NCI-H2171 (cell line): ENCODE measurements around the gene TTLL7.
"Not testable (repeated sequence)": the region's sequence is repeated elsewhere in the genome, so short reads cannot be mapped to it uniquely, and the experiment has no call there.

ENCODE experiments used
- DNase-seq: peaks from one replicate; lab custom pipeline; 2025; lab: John Stamatoyannopoulos, UW

Gene TTLL7

DNA sequence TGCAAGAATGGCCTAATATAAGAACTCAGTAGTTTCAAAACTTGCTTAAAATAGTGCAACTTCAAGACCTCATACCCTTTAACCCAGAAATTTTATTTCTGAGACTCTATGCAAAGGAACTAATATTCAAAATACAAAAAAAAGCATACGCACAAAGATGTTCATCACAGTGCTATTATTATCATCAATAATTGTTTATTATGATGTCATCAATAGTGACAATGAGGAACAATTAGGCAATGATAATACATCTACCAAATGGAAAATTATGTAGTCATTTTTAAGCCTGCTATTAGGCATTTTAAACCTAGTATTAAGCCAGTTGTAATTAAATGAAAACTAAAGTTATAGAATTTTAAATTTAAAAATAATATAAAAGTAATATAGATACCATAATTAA lies 3.3 kb downstream of the TTLL7 start:
- DNase-seq = no peak

DNA sequence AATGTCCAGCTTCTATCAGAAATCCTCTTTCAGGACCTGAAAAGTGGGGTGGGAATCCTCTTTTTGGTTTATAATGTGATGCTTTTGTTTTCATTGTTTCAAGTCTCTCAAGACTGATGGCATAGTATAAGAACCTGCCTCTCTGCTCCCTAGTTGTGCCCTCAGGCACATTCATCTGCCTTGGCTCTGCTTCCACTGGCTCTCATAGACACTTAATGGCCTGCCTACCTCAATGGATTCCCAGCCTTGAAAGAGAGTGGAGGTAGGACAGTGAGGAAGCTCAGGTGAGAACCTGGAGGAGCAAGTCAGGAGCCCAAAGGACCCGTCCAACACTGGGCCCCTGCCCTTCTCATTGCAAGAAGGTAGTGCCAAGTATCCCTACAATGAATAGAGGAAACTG lies 4.8 kb downstream of the TTLL7 start:
- no peak for DNase-seq

DNA sequence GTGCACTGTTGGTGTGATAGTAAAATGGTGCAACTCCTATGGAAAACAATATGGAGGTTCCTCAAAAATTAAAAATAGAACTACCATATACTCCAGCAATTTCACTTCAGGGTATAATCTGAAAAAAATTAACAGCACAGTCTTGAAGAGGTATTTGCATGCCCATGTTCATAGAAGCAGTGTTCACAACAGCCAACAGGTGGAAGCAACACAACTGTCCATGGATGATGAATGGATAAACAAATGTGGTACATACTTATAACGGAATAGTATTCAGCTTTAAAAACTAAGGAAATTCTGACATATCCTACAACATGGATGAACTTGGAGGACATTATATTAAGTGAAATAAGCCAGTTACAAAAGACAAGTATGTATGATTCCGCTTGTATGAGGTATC lies 8.2 kb downstream of the TTLL7 start:
- DNase-seq = no peak

DNA sequence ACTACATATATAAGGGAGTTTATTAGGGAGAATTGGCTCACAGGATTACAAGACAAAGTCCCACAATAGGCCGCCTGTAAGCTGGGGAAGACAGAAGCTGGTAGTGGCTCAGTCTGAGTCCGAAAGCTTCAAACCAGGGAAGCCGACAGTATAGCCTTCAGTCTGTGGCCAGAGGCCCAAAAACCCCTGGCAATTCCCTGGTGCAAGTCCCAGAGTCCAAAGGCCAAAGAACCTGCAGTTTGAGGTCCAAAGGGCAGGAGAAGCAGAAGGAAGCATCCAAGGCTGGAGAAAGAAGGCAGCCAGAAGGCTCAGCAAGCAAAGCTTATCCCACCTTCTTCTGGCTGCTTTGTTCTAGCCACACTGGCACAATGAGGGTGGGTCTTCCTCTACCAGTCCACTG lies 13.9 kb downstream of the TTLL7 start:
- DNase-seq = no peak

DNA sequence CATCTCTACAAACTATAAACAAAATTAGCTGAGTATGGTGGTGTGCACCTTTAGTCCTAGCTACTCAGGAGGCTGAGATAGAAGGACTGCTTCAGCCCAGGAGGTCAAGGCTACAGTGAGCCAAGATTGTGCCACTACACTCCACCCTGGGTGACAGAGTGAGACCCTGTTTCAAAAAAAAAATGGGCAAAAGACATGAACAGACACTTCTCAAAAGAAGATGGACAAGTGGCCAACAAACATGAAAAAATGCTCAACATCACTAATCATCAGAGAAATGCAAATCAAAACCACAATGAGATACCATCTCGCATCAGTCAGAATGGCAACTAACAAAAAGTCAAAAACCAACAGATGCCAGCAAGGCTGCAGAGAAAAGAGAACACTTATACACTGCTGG lies 15.0 kb downstream of the TTLL7 start:
- not testable (repeated sequence) for DNase-seq

DNA sequence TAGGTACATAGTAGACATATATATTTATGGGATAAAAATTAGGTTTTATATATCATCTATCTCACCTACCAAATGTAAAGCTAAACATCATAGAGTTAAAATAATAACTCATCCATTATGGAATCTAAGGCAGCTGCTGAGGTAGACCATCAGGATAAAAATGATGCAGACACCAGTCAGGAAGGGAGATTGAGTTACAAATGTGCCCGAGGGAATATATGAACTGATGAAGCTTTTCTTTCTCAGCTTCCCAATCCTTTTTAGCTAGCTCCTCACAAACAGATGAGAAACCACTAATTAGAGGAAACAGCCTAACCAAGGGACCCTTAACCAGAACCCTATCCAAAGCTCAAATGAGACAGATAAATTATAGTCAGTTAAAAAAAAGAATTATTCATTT lies 20.9 kb downstream of the TTLL7 start:
- peak; percentile 71 for DNase-seq

DNA sequence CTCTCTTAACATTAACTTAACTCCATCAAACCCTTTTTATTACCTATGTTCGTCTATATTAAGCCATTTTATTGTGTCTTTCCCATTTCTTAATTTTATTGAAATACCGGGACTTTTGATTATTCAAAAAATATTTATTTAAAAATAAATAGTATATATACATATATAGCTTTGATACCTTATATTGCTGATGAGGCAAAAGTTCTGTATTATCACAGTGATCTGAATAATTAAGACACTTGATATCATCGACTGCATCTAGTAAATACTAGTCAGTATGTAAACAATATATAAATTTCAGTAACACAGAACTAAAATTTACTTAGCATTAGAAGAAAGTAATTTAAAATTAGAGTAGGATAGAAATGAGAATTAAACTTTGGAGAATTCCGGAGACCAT lies 22.0 kb downstream of the TTLL7 start:
- no peak for DNase-seq

DNA sequence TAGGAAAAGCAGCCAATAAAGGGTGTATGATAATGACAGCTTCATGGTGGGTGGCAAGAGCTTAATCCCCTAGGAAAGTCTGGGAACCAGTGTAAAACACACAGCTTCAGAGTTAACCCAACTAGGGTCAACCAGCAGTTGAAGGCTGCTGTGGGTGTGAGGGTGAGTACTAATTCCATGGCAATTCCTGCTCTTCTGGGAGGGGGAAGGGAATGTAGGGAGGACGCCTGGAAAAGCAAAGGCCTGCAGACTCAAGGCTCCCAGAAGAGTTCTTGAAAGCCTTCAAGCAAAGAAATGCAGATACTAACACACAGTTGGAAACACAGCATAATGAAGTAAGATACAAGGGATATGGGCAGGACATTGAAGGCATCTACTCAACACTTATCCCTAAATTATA lies 28.1 kb downstream of the TTLL7 start:
- no peak for DNase-seq

DNA sequence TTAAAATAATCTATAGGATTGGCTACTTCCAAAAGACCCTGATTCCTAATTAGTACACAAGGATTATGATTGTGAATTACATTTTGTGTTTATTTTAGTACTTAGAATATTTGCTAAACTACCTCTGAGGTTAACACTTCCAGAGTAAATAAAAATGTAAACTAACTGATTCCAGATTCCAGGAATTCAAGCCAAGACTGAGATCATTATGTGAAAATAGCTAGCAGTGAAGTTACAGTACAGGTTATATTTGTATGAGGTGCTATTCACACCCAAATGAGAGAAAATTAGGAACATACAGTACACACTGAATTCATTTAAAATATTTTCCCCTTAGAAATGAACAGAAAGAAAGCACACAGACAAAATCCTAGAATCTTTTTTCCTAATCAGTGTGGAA lies 28.8 kb downstream of the TTLL7 start:
- no peak for DNase-seq

DNA sequence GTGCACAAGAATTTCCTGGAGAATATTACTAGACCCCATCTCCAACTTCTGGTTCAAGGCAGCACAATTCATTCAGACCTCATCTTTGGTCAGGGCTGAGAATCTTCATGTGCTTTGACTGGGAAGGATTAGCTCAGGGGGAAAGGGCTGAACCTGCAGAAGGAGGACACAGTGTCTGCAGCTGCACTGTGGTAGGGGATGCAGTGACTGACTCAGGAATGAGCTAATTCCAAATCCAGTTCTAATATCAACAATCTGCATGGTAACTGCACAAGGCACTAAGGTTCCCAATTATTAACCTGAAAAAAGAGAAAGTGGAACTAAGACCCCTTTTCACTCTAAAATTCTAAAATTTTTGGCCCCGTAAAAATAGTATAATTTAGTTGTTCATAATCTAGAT lies 31.6 kb downstream of the TTLL7 start:
- no peak for DNase-seq

DNA sequence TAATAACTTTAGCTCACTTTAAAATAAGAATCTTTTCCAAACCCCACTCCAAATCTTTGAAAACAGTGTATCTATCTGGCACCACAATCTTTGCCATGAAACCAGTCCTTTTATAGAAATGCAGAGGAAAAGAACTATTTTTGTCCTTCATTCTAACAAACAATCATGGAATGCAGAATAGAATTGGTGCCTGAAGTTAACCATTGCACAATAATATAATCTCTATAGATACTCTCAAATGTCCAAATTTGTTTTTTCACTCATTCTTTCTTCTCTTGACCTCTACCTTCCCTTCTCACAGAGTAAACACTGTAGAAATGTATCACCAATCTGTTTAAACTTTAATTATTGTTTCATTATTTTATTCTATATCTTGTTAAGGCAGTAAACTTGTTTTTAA lies 34.8 kb downstream of the TTLL7 start:
- DNase-seq = no peak

DNA sequence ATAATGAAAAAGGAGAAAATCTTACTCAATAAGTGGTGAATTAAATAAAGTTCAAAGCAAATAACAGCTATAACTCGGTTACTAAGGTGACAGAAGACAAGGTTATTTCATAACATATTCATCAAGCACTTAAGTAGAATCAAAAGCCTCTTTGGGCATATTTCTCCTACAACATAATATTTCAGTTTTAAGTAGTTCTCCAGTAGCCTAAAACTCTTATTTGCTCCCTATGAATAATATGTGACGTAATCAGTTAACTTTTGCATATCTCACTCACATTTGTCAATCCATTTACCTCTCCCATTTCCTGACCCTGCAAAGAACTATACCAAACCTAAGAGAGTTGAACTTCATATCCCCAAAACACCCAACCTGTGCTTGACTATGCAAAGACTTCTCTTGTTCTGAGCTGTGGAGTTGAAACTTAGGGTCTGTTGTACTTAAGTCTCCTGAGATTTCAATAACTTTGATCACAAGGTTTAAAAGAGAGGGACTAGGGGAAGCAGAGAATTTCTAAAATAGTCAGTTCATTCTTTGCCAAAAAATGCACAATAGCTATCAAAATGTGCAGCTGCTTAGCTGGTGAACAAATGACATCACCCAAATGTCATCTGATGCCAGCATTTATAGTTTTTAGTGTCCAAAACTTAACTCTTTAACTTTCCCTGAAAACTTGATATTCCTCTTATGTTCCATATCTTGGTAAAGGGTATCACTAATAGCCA lies 37.2 kb downstream of the TTLL7 start:
- DNase-seq = no peak

DNA sequence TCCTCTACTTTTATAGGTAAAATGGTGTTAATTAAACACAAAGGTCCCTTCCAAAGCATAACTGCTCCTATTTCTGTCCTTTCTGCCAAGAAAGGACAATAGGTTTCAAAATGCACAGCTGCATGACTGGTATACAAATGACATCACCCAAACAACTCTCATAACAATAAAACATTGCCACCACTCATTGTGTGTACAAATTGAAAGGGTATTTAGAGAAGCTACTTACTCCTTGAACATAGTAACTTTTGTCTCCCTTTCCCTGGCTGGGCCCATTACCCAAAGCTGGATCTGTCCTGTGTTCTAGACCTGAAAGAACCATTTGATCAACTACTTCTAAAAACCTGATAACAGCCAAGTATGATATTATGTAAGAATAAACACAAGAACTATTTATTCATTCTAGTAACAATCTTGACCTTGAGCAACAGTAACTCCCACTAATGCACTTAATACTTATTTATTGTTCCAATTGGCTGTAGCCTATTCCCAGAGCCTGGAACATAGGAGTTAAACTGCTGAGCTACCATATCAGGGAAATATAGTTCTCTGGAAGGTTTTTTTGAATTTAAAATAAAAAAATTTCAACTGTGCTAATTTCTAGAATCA lies 38.2 kb downstream of the TTLL7 start:
- no peak for DNase-seq

DNA sequence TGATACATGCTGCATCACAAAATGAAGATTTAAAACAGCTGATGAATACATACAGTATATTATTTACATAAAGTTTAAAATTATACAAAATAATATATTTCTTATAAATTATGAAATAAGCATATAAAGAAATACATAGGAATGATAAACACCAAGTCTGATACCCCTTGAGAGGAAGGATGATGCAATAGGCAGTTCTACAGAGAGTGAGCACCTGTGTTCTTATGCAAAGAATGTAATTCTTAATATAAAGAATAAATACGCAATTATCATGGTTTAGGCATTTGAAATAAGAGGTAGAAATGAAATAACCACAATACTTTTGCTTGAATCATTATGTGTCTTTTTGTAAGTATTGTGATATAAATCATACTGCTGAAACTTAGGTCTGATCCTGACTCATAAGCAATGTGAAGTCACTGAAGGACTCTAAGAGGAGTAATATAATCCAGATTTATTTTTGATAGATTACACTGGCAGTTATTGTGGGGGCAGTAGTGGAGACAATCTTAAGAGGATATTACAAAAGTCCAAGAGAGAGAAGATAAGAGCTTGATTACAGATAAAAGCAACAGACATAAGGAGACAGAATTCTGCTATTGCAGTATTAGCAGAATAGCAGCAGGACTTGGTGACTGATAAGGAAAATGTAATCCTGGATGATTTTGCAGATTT lies 39.0 kb downstream of the TTLL7 start:
- no peak for DNase-seq

DNA sequence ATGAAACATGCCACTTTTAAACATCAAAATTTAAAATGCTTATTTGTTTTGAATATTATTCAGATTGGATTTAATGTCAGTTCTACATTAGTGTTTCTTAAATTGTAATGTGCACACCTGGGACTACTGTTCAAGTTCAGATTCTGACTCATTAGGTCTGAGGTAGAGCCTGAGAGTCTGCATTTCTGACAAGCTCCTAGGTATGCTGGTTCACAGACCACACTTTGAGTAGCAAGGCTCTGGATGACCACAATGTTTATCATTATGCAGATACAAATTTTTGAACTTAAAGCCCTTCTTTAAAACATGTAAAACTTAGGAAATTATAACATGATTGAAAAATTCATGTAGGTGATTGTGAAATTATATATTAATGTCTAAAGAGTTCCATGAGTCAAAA lies 40.2 kb downstream of the TTLL7 start:
- no peak for DNase-seq

DNA sequence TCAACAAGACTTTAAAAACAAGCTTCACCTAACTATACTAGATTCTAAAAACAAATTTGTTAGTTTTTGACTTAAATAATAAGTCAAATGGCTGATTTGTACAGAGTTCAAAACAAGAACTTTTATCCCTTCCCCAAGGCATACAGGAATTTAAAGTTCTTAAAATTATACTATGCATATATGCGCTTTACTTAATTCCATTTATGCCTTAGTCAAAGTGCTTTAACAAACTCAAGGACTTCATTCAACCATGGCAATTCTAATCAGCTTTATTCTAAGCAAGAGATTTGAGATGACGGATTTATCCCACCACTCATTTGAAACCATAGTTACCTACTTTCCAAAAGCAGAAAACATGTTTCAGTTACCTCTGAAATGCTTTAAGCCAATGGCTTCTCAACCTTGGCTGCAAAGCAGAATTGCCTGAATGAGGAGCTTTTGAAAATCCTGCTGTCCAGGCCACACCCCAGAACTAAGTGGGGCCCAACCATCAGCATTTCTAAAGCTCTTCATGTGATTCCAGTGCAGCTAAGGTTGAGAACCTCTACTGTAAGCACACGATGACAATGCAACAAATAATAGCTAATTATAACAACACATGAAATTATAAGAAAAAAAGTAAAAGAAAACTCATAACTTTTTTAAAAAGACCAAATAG lies 44.6 kb downstream of the TTLL7 start:
- no peak for DNase-seq

DNA sequence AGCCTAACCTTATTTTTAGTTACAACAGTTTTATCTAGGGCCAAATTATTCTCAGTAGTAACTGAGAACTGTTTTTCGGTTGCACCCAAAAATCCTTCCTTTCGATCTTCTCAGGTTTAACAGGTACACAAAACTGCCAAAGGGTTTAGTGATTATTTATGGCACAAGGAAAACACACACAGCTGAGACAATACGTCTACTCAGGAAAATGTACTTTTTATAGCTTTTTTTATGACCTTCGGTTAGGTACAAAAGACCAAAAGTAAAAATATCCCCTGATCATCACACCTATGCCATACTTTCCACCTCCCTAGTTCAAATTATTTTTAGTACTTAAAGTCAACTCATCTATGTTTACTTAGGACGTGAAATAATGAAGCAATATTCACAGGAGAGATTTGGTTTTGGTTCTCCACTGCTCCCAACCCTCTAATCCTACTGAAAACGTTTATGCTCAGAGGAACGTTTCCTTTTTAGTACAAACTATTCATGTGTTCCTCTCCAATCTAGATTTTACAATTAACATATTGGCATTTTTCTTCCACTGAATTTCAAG lies 48.7 kb downstream of the TTLL7 start:
- no peak for DNase-seq

DNA sequence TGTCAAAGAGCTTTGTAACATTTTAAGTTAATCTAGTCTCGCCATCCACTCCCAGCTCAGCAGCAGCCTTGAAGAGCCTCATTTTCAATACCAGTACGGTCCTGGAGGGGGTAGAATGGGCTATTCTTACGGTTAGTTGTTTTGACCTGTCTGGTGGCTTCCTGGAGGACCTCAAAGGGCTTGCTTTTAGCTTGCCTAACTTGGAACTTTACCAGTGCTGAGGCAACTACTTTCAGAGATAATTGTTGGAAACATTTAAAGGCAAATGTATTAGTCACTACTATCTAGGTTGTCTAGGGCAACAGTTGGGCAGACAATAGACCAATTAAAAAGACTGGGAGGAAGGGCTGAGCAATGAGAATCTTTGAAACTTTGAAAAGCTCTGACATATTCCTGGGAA lies 56.0 kb downstream of the TTLL7 start:
- DNase-seq = no peak

DNA sequence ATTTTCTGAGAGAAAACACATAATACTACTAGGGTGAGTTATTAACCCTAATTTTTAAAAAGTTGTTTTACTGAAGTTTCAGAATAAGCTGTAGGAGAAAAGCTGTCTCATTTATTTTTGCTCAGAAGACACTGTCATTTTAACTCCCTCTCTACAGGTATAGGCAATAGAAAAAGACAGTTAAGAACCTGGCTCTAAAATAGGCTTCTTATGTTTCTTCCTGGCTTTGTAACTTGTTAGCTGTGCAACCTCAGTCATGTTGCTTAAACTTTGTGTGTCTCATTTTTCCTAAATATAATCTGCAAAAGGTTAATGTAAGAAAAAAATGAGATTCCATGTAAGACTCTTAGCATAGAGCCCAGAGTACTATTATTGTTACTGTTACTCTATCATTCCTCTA lies 64.4 kb downstream of the TTLL7 start:
- no peak for DNase-seq

DNA sequence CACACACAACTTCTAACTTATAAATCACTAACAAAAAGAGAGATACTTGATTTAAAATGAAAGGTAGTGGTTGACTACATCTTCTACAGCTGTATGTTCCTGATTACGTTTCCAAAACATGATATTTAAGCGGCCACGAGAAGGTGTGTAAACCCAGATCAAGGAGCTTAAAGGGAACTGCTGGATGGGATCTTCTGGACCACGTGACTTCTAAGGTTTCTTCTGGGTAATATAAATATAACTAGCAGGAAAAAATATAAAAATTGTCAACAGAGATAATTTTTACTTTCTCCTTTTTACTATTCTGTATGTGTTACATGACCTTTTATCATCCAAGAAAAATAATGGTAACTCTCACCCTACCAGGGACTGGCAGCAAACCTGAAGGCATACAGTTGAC lies 66.2 kb downstream of the TTLL7 start:
- DNase-seq = no peak

DNA sequence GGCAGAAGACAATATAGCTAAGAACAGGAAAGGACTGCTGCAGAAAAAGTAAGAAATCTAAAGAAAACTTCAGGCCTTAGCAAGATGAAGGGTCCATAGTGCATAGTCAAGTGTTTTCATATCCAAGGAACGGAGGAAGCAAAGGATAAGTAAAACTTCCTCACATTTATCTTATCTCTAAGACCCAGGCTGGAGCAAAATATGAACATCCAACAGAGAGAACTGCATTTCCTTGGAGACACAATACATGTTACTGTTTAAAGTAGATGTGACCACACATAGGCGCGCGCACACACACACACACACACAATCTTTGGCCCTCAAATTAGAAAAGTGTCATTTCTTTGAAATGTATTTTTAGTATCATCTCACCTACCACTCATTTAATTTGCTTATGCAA lies 66.7 kb downstream of the TTLL7 start:
- no peak for DNase-seq

DNA sequence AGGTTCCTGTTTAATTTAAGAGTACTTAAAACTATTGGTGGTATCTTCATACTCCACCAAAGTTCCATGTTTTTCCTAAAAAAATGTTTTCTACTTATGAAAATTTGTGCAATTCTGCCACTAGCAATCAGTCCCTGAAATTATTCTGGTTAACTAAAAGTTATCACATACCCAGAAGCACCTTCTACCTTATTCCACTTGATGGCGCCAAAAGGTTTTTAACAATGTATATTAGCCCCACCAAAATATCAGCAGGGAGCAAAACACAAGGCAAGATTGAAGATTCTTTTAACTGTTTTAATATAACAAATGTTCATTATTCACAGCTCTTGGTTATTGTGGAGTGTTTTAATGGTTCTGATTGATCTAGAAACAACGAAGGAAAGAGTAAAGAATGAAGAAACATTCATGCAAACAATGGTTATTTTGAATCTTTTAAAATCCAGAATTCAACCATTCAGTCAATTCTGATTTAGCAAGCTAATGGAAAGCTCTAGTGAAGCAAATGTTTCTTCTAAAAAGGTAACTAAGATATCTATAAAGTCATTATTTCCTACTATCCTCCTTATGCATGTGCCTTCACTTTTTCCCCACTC lies 67.2 kb downstream of the TTLL7 start:
- peak; percentile 37 for DNase-seq
